PC-9 (cell line): ENCODE data around the gene SPAG17. TPM values are rescaled to one million over a fixed set of nuclear protein-coding genes. Genes with fewer than 3 reads are reported as not detected.

Source experiments
- BruUV-seq: library from RNA; stranded (reverse); fragments of 400-500 nt; replicated peaks from 2 replicates; lab custom pipeline; 2021; lab: Mats Ljungman, UMichigan
- CTCF ChIA-PET: fragments of 300-600 bp; sonication (Branson Sonifier 250); formaldehyde crosslinking; loops from one replicate; lab custom pipeline; 2022; ENCODE audit warnings: antibody characterized with exemption; lab: Charles Lee
- POLR2A ChIA-PET: fragments of 300-600 bp; sonication (Branson Sonifier 250); formaldehyde crosslinking; loops from one replicate; lab custom pipeline; 2022; ENCODE audit warnings: antibody characterized with exemption; ENCODE audit not compliant: unreplicated experiment; lab: Charles Lee
- DNase-seq, 2 experiments: peaks; one replicate each; pipeline versions ENCODE4 v3.0.0 to v3.0.0-alpha.2; 2015 to 2022; ENCODE audit warnings: mixed read lengths in 1 of 2
- H2AFZ ChIP-seq: fragments of 200-600 bp; sonication (generic); 2 replicates; pipeline ENCODE4 v1.8.1; 2017; ENCODE audit warnings: antibody characterized with exemption
- H3F3A ChIP-seq: fragments of 200-600 bp; sonication (generic); 2 replicates; pipeline ENCODE4 v1.8.1; 2017; ENCODE audit warnings: antibody characterized with exemption, mild to moderate bottlenecking, low read depth; ENCODE audit not compliant: insufficient read depth
- H3K27ac ChIP-seq: fragments of 200-600 bp; sonication (generic); 2 replicates; pipeline ENCODE4 v1.6.1; 2016; ENCODE audit warnings: mixed run types
- H3K27me3 ChIP-seq: fragments of 200-600 bp; sonication (generic); 2 replicates; pipeline ENCODE4 v1.6.1; 2016; ENCODE audit warnings: low read depth, mixed run types; ENCODE audit not compliant: insufficient read depth
- H3K36me3 ChIP-seq: fragments of 200-600 bp; sonication (generic); 2 replicates; pipeline ENCODE4 v1.6.1; 2016; ENCODE audit warnings: low read depth, mixed run types
- H3K4me1 ChIP-seq: fragments of 200-600 bp; sonication (generic); replicated peaks from 2 replicates; pipeline ENCODE4 v1.6.1; 2016; ENCODE audit warnings: mixed run types; ENCODE audit not compliant: insufficient read depth
- H3K4me2 ChIP-seq: fragments of 200-600 bp; sonication (generic); 2 replicates; pipeline ENCODE4 v1.6.1; 2017; ENCODE audit warnings: mixed run types
- H3K4me3 ChIP-seq: fragments of 200-600 bp; sonication (generic); 2 replicates; pipeline ENCODE4 v1.6.1; 2016; ENCODE audit warnings: mixed run types
- H3K79me2 ChIP-seq: fragments of 200-600 bp; sonication (generic); 2 replicates; pipeline ENCODE4 v1.6.1; 2017; ENCODE audit warnings: low read depth, mixed run types
- H3K9me2 ChIP-seq: fragments of 200-600 bp; sonication (generic); 2 replicates; pipeline ENCODE4 v1.8.1; 2017; ENCODE audit warnings: mild to moderate bottlenecking; ENCODE audit not compliant: insufficient read depth
- H3K9me3 ChIP-seq: fragments of 200-600 bp; sonication (generic); 2 replicates; pipeline ENCODE4 v1.8.1; 2016; ENCODE audit warnings: low read depth; ENCODE audit not compliant: insufficient read depth
- H4K20me1 ChIP-seq: fragments of 200-600 bp; sonication (generic); 2 replicates; pipeline ENCODE4 v1.8.1; 2017; ENCODE audit not compliant: insufficient read depth
- EZH2 ChIP-seq: fragments of 200-600 bp; sonication (generic); IDR thresholded peaks from 2 replicates; pipeline ENCODE4 v1.8.0; 2017; ENCODE audit warnings: antibody characterized with exemption, low read depth
- intact Hi-C: fragments of 100-400 bp; cut with micrococcal nuclease; formaldehyde crosslinking; loops from one replicate; pipeline ENCODE4 v1.10.0; 2022; ENCODE audit not compliant: unreplicated experiment
- total RNA-seq: library from RNA; stranded (reverse); gene quantifications from 2 replicates; pipeline ENCODE4 v1.2.3, GENCODE V29; 2021
- TF ChIP-seq, protein P1 (sequence below): fragments of 200-600 bp; sonication (generic); conservative IDR thresholded peaks from 2 replicates; pipeline ENCODE4 v1.6.1; 2017; ENCODE audit warnings: mixed run types, antibody characterized with exemption, mild to moderate bottlenecking, moderate library complexity

SPAG17 gene
- total RNA-seq, 1 experiment from 2014 or later = not detected

DNA sequence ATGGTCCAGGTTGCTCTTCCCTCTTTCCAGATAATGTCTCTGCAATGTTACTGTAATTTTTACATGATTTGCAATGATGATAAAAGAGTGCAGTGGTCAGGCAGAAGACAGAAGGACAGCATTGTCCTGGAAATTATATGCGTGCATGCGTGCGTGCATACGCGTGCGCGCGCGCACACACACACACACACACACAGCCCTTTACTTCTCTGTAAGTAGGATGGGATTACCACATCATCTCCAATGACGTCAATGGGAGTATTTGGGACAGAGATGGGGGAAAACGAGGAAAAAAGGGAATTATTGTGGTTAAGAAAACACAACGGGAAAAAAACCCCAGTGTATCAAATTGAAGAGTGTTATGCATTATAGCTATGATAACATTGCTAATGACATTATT, 99.7 kb downstream of the SPAG17 start:
- CTCF ChIA-PET = no interaction called here

DNA sequence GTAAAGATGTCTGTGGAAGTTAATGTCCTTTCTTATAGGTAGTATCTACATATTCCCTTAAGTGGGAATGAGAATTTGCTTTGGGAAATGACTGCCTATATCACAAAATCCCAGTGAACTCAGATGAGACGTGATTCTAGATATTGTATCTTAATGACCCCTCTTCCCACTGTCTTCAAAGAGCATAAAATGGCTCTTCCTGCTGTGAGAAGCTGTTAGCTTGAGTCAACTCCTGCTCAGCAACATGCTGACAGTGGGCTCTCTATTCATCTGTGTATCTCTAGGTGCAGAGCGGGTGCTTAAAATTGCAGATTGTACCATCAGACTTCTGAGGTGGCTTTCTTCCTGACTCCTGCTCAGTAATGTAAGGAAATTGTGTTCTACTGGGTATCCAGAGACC, 100.6 kb downstream of the SPAG17 start:
- no peak for DNase-seq
- Histone ChIP-seq H3K9me2 (no peaks in the 10 kb centered on the region), H2AFZ (no peak overlapping the region), H3K4me1 (no peaks in the 10 kb centered on the region; the same call in 1 of the 2 replicates), H3K36me3 (no peaks in the 10 kb centered on the region), H3F3A (no peaks in the 10 kb centered on the region), H3K4me3 (no peak overlapping the region), H3K27me3 (no peaks in the 10 kb centered on the region), H3K9me3 (no peaks in the 10 kb centered on the region), H3K4me2 (no peak overlapping the region), H3K79me2 (no peaks in the 10 kb centered on the region), H3K27ac (no peak overlapping the region), H4K20me1 (no peaks in the 10 kb centered on the region)
- no peak for TF ChIP-seq EZH2
- TF ChIP-seq, protein P1, sequence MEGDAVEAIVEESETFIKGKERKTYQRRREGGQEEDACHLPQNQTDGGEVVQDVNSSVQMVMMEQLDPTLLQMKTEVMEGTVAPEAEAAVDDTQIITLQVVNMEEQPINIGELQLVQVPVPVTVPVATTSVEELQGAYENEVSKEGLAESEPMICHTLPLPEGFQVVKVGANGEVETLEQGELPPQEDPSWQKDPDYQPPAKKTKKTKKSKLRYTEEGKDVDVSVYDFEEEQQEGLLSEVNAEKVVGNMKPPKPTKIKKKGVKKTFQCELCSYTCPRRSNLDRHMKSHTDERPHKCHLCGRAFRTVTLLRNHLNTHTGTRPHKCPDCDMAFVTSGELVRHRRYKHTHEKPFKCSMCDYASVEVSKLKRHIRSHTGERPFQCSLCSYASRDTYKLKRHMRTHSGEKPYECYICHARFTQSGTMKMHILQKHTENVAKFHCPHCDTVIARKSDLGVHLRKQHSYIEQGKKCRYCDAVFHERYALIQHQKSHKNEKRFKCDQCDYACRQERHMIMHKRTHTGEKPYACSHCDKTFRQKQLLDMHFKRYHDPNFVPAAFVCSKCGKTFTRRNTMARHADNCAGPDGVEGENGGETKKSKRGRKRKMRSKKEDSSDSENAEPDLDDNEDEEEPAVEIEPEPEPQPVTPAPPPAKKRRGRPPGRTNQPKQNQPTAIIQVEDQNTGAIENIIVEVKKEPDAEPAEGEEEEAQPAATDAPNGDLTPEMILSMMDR = no peak
- ChIA-PET CTCF (no interaction called here), POLR2A (no interaction called here)
- intact Hi-C loops = no loop called here
- no TSS peak for BruUV-seq

More for the DNA sequence above, 99.7 kb downstream of the SPAG17 start:
- intact Hi-C loops = no loop called here
- H2AFZ ChIP-seq = no peak overlapping the region
- no peaks in the 10 kb centered on the region for H3K9me3 ChIP-seq
- H3F3A ChIP-seq = no peaks in the 10 kb centered on the region
- no peaks in the 10 kb centered on the region for H4K20me1 ChIP-seq
- no peak overlapping the region for H3K4me3 ChIP-seq
- no peaks in the 10 kb centered on the region; the same call in 1 of the 2 replicates for H3K4me1 ChIP-seq
- no peaks in the 10 kb centered on the region for H3K36me3 ChIP-seq
- BruUV-seq = no TSS peak
- POLR2A ChIA-PET = no interaction called here
- H3K27me3 ChIP-seq = no peaks in the 10 kb centered on the region
- H3K4me2 ChIP-seq = no peak overlapping the region
- DNase-seq = no peak
- no peaks in the 10 kb centered on the region for H3K79me2 ChIP-seq
- no peaks in the 10 kb centered on the region for H3K9me2 ChIP-seq
- no peak overlapping the region for H3K27ac ChIP-seq
- TF ChIP-seq, protein P1 = no peak
- no peak for TF ChIP-seq EZH2

DNA sequence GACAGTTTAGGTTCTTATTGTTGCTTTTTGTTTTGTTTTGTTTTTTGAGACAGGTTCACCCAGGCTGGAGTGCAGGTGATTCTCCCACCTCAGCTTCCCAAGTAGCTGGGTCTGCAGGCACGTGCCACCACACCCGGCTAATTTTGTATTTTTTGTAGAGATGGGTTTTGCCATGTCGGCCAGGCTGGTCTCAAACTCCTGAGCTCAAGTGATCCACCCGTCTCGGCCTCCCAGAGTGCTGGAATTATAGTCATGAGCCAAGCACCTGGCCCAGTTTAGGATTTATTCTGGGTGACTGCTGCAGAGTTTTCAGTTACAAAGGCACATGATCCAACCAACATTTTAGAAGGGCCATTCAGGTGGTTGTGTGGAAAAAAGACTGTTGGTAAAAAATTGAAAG, 102.0 kb downstream of the SPAG17 start:
- H3K9me3 ChIP-seq = no peaks in the 10 kb centered on the region
- H2AFZ ChIP-seq = no peak overlapping the region
- ChIA-PET POLR2A (interaction anchor here (0.6 kb wide), 1 partner anchor 332 kb away, joined by 3 read pairs; no protein-coding TSS in a partner anchor), CTCF (no interaction called here)
- no peaks in the 10 kb centered on the region for H3K36me3 ChIP-seq
- H3K4me3 ChIP-seq = no peak overlapping the region
- no peak for DNase-seq
- TF ChIP-seq, protein P1 = no peak
- no peak for TF ChIP-seq EZH2
- no peaks in the 10 kb centered on the region for H4K20me1 ChIP-seq
- H3K79me2 ChIP-seq = no peaks in the 10 kb centered on the region
- no TSS peak for BruUV-seq
- H3F3A ChIP-seq = no peaks in the 10 kb centered on the region
- no peak overlapping the region for H3K4me2 ChIP-seq
- intact Hi-C loops = no loop called here
- H3K27ac ChIP-seq = no peak overlapping the region
- no peaks in the 10 kb centered on the region; the same call in 1 of the 2 replicates for H3K4me1 ChIP-seq
- no peaks in the 10 kb centered on the region for H3K27me3 ChIP-seq
- no peaks in the 10 kb centered on the region for H3K9me2 ChIP-seq
